Measurements from ENCODE around the gene GPD2.

GPD2 gene

GRCh38 chr2:156476021-156476849 is 40.1 kb downstream of the GPD2 start:
- Histone ChIP-seq H3K36me3 (ENCODE audit: control insufficient read depth, insufficient read depth, low read length) (no peaks in the 10 kb centered on the region), H3K9me3 (ENCODE audit: control insufficient read depth, insufficient read depth, low read length) (no peaks in the 10 kb centered on the region), H3K9ac (ENCODE audit: low read depth, low read length) (no peak overlapping the region), H3K27me3 (ENCODE audit: control insufficient read depth, insufficient read depth, low read length) (no peaks in the 10 kb centered on the region), H3K4me1 (ENCODE audit: control insufficient read depth, insufficient read depth, low read length) (peaks cover 22% of the 10 kb centered on the region), H3K27ac (ENCODE audit: low read depth, low read length) (no peak overlapping the region), H3K4me3 (ENCODE audit: low read depth, low read length) (no peak overlapping the region)

- Histone ChIP-seq H3K36me3 (ENCODE audit: control insufficient read depth, insufficient read depth, low read length) (no peaks in the 10 kb centered on the region), H3K4me1 (ENCODE audit: control insufficient read depth, insufficient read depth, low read length) (peaks cover 22% of the 10 kb centered on the region), H3K9me3 (ENCODE audit: control insufficient read depth, insufficient read depth, low read length) (no peaks in the 10 kb centered on the region), H3K27me3 (ENCODE audit: control insufficient read depth, insufficient read depth, low read length) (no peaks in the 10 kb centered on the region), H3K4me3 (ENCODE audit: low read depth, low read length) (no peak overlapping the region), H3K27ac (ENCODE audit: low read depth, low read length) (no peak overlapping the region), H3K9ac (ENCODE audit: low read depth, low read length) (no peak overlapping the region)
Observed at GRCh38 chr2:156476850-156477206, 40.6 kb downstream of the GPD2 start.

GRCh38 chr2:156480376-156480775 is 44.2 kb downstream of the GPD2 start:
- Histone ChIP-seq H3K27me3 (ENCODE audit: control insufficient read depth, insufficient read depth, low read length) (no peaks in the 10 kb centered on the region), H3K9me3 (ENCODE audit: control insufficient read depth, insufficient read depth, low read length) (no peaks in the 10 kb centered on the region), H3K4me3 (ENCODE audit: low read depth, low read length) (no peak overlapping the region), H3K36me3 (ENCODE audit: control insufficient read depth, insufficient read depth, low read length) (no peaks in the 10 kb centered on the region), H3K4me1 (ENCODE audit: control insufficient read depth, insufficient read depth, low read length) (peaks cover 22% of the 10 kb centered on the region), H3K9ac (ENCODE audit: low read depth, low read length) (no peak overlapping the region), H3K27ac (ENCODE audit: low read depth, low read length) (no peak overlapping the region)

- H3K27ac ChIP-seq (ENCODE audit: low read depth, low read length) = no peak overlapping the region
- H3K36me3 ChIP-seq (ENCODE audit: control insufficient read depth, insufficient read depth, low read length) = no peaks in the 10 kb centered on the region
- no peaks in the 10 kb centered on the region for H3K9me3 ChIP-seq (ENCODE audit: control insufficient read depth, insufficient read depth, low read length)
- H3K9ac ChIP-seq (ENCODE audit: low read depth, low read length) = no peak overlapping the region
- no peaks in the 10 kb centered on the region for H3K27me3 ChIP-seq (ENCODE audit: control insufficient read depth, insufficient read depth, low read length)
- H3K4me3 ChIP-seq (ENCODE audit: low read depth, low read length) = no peak overlapping the region
- peaks cover 13% of the 10 kb centered on the region; the same call in 1 of the 2 replicates for H3K4me1 ChIP-seq (ENCODE audit: control insufficient read depth, insufficient read depth, low read length)
Observed at GRCh38 chr2:156481312-156481711, 45.1 kb downstream of the GPD2 start.

GRCh38 chr2:156483741-156484173 is 47.6 kb downstream of the GPD2 start:
- no peaks in the 10 kb centered on the region for H3K27me3 ChIP-seq (ENCODE audit: control insufficient read depth, insufficient read depth, low read length)
- H3K4me3 ChIP-seq (ENCODE audit: low read depth, low read length) = no peak overlapping the region
- H3K9me3 ChIP-seq (ENCODE audit: control insufficient read depth, insufficient read depth, low read length) = no peaks in the 10 kb centered on the region
- no peak overlapping the region for H3K27ac ChIP-seq (ENCODE audit: low read depth, low read length)
- peaks cover 12% of the 10 kb centered on the region; the same call in 1 of the 2 replicates for H3K4me1 ChIP-seq (ENCODE audit: control insufficient read depth, insufficient read depth, low read length)
- H3K9ac ChIP-seq (ENCODE audit: low read depth, low read length) = no peak overlapping the region
- H3K36me3 ChIP-seq (ENCODE audit: control insufficient read depth, insufficient read depth, low read length) = no peaks in the 10 kb centered on the region

GRCh38 chr2:156486147-156486546 is 50.0 kb downstream of the GPD2 start:
- H3K4me1 ChIP-seq (ENCODE audit: control insufficient read depth, insufficient read depth, low read length) = peaks cover 12% of the 10 kb centered on the region; the same call in 1 of the 2 replicates
- H3K36me3 ChIP-seq (ENCODE audit: control insufficient read depth, insufficient read depth, low read length) = no peaks in the 10 kb centered on the region
- no peak overlapping the region for H3K27ac ChIP-seq (ENCODE audit: low read depth, low read length)
- no peaks in the 10 kb centered on the region for H3K27me3 ChIP-seq (ENCODE audit: control insufficient read depth, insufficient read depth, low read length)
- H3K9me3 ChIP-seq (ENCODE audit: control insufficient read depth, insufficient read depth, low read length) = no peaks in the 10 kb centered on the region
- H3K9ac ChIP-seq (ENCODE audit: low read depth, low read length) = no peak overlapping the region
- H3K4me3 ChIP-seq (ENCODE audit: low read depth, low read length) = no peak overlapping the region

GRCh38 chr2:156486614-156487013 is 50.4 kb downstream of the GPD2 start:
- H3K9ac ChIP-seq (ENCODE audit: low read depth, low read length) = no peak overlapping the region
- H3K27me3 ChIP-seq (ENCODE audit: control insufficient read depth, insufficient read depth, low read length) = no peaks in the 10 kb centered on the region
- H3K4me3 ChIP-seq (ENCODE audit: low read depth, low read length) = no peak overlapping the region
- H3K36me3 ChIP-seq (ENCODE audit: control insufficient read depth, insufficient read depth, low read length) = no peaks in the 10 kb centered on the region
- H3K9me3 ChIP-seq (ENCODE audit: control insufficient read depth, insufficient read depth, low read length) = no peaks in the 10 kb centered on the region
- H3K4me1 ChIP-seq (ENCODE audit: control insufficient read depth, insufficient read depth, low read length) = peaks cover 12% of the 10 kb centered on the region; the same call in 1 of the 2 replicates
- no peak overlapping the region for H3K27ac ChIP-seq (ENCODE audit: low read depth, low read length)

GRCh38 chr2:156489195-156489594 is 53.0 kb downstream of the GPD2 start:
- Histone ChIP-seq H3K4me1 (ENCODE audit: control insufficient read depth, insufficient read depth, low read length) (no peaks in the 10 kb centered on the region), H3K27me3 (ENCODE audit: control insufficient read depth, insufficient read depth, low read length) (no peaks in the 10 kb centered on the region), H3K9me3 (ENCODE audit: control insufficient read depth, insufficient read depth, low read length) (no peaks in the 10 kb centered on the region), H3K36me3 (ENCODE audit: control insufficient read depth, insufficient read depth, low read length) (no peaks in the 10 kb centered on the region), H3K9ac (ENCODE audit: low read depth, low read length) (no peak overlapping the region), H3K27ac (ENCODE audit: low read depth, low read length) (no peak overlapping the region), H3K4me3 (ENCODE audit: low read depth, low read length) (no peak overlapping the region)

GRCh38 chr2:156489750-156490465 is 53.7 kb downstream of the GPD2 start:
- Histone ChIP-seq H3K27me3 (ENCODE audit: control insufficient read depth, insufficient read depth, low read length) (no peaks in the 10 kb centered on the region), H3K4me1 (ENCODE audit: control insufficient read depth, insufficient read depth, low read length) (no peaks in the 10 kb centered on the region), H3K9me3 (ENCODE audit: control insufficient read depth, insufficient read depth, low read length) (no peaks in the 10 kb centered on the region), H3K27ac (ENCODE audit: low read depth, low read length) (no peak overlapping the region), H3K4me3 (ENCODE audit: low read depth, low read length) (no peak overlapping the region), H3K9ac (ENCODE audit: low read depth, low read length) (no peak overlapping the region), H3K36me3 (ENCODE audit: control insufficient read depth, insufficient read depth, low read length) (no peaks in the 10 kb centered on the region)

GRCh38 chr2:156490466-156490840 is 54.3 kb downstream of the GPD2 start:
- Histone ChIP-seq H3K9ac (ENCODE audit: low read depth, low read length) (no peak overlapping the region), H3K27me3 (ENCODE audit: control insufficient read depth, insufficient read depth, low read length) (no peaks in the 10 kb centered on the region), H3K27ac (ENCODE audit: low read depth, low read length) (no peak overlapping the region), H3K4me3 (ENCODE audit: low read depth, low read length) (no peak overlapping the region), H3K36me3 (ENCODE audit: control insufficient read depth, insufficient read depth, low read length) (no peaks in the 10 kb centered on the region), H3K4me1 (ENCODE audit: control insufficient read depth, insufficient read depth, low read length) (no peaks in the 10 kb centered on the region), H3K9me3 (ENCODE audit: control insufficient read depth, insufficient read depth, low read length) (no peaks in the 10 kb centered on the region)

- H3K4me3 ChIP-seq (ENCODE audit: low read depth, low read length) = no peak overlapping the region
- no peaks in the 10 kb centered on the region for H3K4me1 ChIP-seq (ENCODE audit: control insufficient read depth, insufficient read depth, low read length)
- no peak overlapping the region for H3K9ac ChIP-seq (ENCODE audit: low read depth, low read length)
- H3K27me3 ChIP-seq (ENCODE audit: control insufficient read depth, insufficient read depth, low read length) = no peaks in the 10 kb centered on the region
- no peak overlapping the region for H3K27ac ChIP-seq (ENCODE audit: low read depth, low read length)
- H3K9me3 ChIP-seq (ENCODE audit: control insufficient read depth, insufficient read depth, low read length) = no peaks in the 10 kb centered on the region
- no peaks in the 10 kb centered on the region for H3K36me3 ChIP-seq (ENCODE audit: control insufficient read depth, insufficient read depth, low read length)
Observed at GRCh38 chr2:156491176-156491575, 55.0 kb downstream of the GPD2 start.

Data from HUES48 (cell line).